Amniotic epithelial cell (primary cell): Measurements from ENCODE around the gene EHD2.
"Not testable (repeated sequence)": the region's sequence is repeated elsewhere in the genome, so short reads cannot be mapped to it uniquely, and the experiment has no call there.

Source experiments
- DNase-seq: peaks from one replicate; pipeline ENCODE4 v3.0.0-alpha.2; 2010; ENCODE audit warnings: low read depth

EHD2 gene

GRCh38 chr19:47749326-47749725 lies 36.1 kb downstream of the EHD2 start:
- no peak for DNase-seq

- no peak for DNase-seq
These were observed 37.5 kb downstream of the EHD2 start for GRCh38 chr19:47750752-47751151.

GRCh38 chr19:47752440-47753211 lies 39.4 kb downstream of the EHD2 start:
- no peak for DNase-seq

DNA sequence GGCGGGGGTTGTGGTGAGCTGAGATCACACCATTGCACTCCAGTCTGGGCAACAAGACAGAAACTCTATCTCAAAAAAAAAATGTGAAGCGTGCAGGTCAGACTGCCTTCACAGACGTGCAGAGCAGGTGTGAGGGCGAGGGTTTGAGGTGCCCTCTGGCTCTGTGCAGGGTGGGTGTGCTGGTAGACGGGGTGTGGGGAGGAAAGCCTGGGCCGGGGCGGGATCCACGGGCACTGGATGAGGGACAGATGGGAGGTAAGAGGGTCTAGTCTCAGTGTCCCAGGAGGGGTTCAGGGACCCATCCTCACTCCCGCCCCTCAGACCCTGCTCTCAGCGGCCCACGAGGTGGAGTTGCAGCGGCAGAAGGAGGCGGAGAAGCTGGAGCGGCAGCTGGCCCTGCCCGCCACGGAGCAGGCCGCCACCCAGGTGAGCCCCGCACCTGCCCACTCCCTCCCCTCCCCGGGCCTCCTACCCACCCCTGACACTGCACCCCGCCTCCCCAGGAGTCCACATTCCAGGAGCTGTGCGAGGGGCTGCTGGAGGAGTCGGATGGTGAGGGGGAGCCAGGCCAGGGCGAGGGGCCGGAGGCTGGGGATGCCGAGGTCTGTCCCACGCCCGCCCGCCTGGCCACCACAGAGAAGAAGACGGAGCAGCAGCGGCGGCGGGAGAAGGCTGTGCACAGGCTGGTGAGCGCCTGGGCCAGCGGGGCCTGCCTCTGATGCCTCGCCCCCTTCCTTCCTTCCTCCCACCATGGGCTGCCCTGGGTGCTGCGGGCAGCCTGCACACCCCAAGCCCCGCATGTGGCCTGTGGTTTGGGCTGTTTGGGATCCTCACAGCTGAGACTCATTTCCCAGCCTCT lies 41.2 kb downstream of the EHD2 start:
- DNase-seq: no peak

GRCh38 chr19:47755065-47755761 lies 42.0 kb downstream of the EHD2 start:
- DNase-seq: no peak

- no peak for DNase-seq
These were observed 42.8 kb downstream of the EHD2 start for GRCh38 chr19:47755762-47756626.

GRCh38 chr19:47756627-47756929 lies 43.4 kb downstream of the EHD2 start:
- no peak for DNase-seq

DNA sequence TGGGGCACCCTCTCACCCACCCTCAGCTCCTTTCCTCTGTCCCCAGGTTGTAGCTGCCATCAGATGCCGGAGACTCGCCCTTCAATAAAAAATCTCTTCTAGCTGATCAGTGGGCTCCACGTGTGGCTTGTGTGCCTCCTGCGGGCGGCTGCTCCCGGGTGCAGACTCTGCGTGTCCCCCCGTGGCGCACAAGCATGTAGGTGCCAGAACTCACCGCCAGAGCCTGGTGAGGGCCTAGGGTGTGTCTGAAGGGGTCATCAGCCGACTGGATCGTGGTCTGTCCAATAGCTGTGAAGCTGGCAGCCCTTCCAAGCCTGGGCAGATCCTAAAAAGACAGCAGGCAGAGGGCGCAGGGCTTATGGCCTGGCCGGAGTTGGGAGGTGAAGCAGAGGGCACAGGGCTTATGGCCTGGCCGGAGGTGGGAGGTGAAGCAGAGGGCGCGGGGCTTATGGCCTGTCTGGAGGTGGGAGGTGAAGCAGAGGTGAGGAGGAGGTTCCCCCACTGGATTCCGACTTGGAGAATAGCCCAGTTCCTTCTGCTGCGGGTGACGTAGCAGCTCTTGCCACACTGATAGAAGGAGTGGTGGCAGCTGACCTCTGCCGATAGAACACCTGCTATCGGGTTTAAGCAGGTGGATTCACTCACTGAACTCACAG lies 43.9 kb downstream of the EHD2 start:
- no peak for DNase-seq

GRCh38 chr19:47757617-47758442 lies 44.6 kb downstream of the EHD2 start:
- DNase-seq: no peak

DNA sequence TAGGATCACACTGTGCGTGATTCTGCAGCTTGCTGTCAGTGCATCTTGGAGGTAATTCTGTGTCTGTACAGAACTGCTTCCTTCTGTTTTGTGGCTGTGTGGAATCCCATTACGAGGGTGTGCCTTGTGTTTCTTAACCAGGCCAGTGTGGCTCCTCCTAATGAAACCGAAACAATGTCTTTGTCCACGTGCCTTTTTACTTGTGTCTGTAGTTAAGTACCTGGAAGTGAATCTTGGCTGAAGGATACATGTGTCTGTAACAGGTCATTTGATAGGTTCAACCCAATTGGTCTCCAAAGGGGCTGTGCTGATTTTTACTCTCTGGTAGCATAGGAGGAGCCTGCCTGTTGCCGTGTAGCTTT lies 45.2 kb downstream of the EHD2 start:
- no peak for DNase-seq

DNA sequence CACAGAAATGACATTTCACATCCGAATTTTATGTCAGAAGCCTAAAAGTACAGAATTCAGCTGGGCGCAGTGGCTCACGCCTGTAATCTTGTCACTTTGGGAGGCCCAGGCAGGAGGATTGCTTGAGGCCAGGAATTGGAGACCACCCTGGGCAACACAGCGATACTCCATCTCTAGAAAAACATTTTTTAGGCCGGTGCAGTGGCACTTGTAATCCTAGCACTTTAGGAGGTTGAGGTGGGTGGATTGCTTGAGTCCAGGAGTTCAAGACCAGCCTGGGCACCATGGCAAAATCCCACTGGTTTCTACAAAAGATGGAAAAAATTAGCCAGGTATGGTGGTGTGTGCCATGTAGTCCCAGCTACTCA lies 47.4 kb downstream of the EHD2 start:
- DNase-seq: no peak

DNA sequence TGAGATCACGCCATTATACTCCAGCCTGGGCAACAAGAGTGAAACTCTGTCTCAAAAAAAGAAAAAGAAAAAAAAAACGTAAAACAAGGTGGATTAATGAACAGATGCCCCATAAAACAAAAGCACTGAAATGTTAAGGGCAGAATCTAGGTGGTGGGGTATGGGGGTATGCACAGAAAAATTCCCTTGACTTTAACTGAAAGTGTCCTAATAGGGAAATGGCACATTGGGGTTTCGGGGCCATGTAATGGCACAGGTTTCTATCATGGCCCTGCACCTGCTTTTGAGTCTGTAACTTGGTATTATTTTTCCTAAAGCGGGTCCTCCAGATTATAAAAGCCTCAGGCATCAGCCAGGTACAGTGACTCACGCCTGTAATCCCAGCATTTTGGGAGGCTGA lies 48.3 kb downstream of the EHD2 start:
- no peak for DNase-seq

DNA sequence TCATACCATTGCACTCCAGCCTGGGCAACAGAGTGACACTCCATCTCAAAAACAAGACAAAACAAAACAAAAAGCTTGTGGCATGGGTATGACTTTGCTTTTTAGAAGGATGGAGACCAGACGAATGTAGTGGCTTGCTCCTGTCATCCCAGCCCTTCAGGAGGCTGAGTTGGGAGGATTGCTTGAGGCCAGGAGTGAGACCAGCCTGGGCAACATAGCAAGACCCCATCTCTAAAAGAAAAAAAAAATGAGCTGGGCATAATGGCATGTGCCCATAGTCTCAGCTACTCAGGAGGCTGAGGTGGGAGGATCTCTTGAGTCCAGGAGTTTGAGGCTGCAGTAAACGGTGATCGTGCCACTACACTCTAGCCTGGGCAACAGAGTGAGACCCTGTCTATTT lies 48.9 kb downstream of the EHD2 start:
- DNase-seq: no peak

DNA sequence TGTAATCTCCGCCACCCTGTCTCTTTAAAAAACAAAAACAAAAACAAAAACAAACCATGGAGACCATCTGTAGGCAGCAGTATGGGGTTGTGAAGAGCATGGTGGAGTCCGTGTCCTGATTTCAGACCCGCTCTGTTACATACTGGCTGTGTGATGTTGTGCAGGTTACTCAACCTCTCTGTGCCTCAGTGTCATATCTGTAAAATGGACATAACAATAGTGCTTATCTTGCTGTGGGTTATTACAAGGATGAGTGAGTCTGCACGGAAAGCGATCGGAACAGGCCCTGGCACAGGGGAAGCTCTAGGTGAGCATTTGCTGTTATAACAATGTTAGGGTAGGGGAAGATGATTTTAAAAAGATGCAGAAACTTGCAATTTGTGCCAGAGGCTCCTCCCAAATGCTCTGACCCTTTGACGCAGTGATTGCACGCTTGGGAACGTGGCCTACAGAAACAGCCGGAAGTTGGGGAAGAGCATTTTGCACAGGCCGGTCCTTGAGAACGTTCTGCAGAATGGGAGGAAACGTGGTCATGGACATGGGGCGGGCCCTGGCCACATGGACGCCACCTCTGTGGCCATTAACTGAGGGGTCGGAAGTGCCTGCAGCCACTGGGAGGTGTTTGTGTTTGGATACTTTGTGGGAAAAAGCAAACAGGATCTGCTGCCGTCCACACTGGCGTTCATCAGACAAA lies 49.5 kb downstream of the EHD2 start:
- no peak for DNase-seq

DNA sequence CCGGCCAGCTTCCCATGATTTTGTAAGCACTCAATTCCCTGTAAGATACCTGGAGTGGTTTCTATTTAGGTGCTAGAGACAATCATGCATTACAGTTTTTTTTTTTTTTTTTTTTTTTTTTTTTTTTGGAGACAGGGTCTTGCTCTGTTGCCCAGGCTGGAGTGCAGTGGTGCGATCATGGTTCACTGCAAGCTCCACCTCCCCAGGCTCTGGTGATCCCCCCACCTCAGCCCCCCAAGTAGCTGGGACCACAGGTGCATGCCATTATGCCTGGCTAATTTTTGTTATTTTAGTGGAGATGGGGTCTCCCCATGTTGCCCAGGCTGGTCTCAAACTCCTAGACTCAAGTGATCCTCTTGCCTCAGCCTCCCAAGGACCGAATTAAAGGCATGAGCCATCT lies 51.5 kb downstream of the EHD2 start:
- not testable (repeated sequence) for DNase-seq

GRCh38 chr19:47765523-47766358 lies 52.5 kb downstream of the EHD2 start:
- DNase-seq: peak; percentile 39

DNA sequence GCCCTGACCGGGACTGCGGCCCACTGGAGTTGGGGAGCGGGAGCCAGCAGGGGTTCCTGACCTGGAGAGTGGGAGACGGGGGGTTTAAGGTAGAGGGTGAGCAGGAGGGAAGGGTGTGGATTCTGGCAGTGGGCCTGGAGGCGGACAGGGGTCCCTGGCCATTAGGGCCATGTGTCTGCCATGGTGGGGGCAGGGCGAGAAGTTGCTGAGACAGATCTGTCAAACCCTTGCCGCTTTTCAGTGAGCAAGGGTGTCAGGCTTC lies 53.1 kb downstream of the EHD2 start:
- no peak for DNase-seq

- DNase-seq: no peak
These were observed 53.4 kb downstream of the EHD2 start for GRCh38 chr19:47766670-47767069.

DNA sequence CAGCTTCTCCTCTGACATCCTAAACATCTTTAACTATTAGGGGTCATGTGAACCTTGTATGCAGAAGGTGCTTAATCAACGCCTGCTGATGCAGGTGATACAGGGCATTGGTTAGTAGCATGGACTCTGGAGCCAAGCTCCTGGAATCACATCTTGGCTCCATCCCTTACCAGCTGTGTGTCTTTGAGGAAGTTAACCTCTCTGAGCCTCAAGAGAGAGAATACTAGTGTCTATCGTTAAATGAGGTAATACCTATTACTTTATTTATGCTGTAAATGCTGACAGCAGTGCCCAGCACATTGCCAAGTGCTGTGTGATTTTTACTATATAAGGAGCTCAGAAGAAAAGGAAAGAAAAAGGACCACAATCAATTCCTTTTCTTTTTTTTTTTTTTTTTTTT lies 54.1 kb downstream of the EHD2 start:
- no peak for DNase-seq

GRCh38 chr19:47768604-47769003 lies 55.4 kb downstream of the EHD2 start:
- no peak for DNase-seq
